ENCODE results near the gene NTN4.

The NTN4 gene

DNA sequence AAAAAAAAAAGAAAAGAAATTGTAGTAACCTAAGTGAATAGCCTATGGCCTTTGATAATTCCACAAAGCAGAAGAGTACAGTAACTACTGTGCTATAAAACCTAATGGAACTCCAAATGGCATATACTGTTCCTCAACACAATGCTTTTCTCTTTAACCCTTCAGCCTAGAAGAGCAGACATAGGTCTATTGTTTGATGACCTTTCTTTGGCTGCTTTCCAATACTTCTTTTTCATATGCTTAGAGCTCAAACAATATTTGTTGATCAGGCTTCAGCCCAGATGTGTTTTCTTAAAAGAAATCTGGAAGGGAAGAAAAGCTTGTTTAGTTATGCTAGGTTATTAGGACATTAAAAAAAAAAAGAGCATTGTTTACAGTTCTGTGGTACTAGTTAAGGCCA is 116.4 kb downstream of the NTN4 start:
- Histone ChIP-seq H3K4me3 (ENCODE audit: severe bottlenecking) (no peak overlapping the region), H3K4me1 (ENCODE audit: insufficient read depth, poor library complexity, severe bottlenecking) (no peaks in the 10 kb centered on the region), H3K36me3 (ENCODE audit: low read depth) (peaks cover 5% of the 10 kb centered on the region; the same call in 1 of the 2 replicates), H3K9me3 (ENCODE audit: severe bottlenecking) (no peaks in the 10 kb centered on the region), H3K27ac (ENCODE audit: poor library complexity, severe bottlenecking) (no peak overlapping the region), H3K27me3 (ENCODE audit: insufficient read depth, poor library complexity, severe bottlenecking) (no peaks in the 10 kb centered on the region)
- TF ChIP-seq, protein P1, sequence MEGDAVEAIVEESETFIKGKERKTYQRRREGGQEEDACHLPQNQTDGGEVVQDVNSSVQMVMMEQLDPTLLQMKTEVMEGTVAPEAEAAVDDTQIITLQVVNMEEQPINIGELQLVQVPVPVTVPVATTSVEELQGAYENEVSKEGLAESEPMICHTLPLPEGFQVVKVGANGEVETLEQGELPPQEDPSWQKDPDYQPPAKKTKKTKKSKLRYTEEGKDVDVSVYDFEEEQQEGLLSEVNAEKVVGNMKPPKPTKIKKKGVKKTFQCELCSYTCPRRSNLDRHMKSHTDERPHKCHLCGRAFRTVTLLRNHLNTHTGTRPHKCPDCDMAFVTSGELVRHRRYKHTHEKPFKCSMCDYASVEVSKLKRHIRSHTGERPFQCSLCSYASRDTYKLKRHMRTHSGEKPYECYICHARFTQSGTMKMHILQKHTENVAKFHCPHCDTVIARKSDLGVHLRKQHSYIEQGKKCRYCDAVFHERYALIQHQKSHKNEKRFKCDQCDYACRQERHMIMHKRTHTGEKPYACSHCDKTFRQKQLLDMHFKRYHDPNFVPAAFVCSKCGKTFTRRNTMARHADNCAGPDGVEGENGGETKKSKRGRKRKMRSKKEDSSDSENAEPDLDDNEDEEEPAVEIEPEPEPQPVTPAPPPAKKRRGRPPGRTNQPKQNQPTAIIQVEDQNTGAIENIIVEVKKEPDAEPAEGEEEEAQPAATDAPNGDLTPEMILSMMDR (IDR thresholded peaks at IDR 0.05; ENCODE audit: poor library complexity, severe bottlenecking): no peak
- DNase-seq (ENCODE audit: low spot score) (no peak), ATAC-seq (ENCODE audit: low read depth) (no peak)

DNA sequence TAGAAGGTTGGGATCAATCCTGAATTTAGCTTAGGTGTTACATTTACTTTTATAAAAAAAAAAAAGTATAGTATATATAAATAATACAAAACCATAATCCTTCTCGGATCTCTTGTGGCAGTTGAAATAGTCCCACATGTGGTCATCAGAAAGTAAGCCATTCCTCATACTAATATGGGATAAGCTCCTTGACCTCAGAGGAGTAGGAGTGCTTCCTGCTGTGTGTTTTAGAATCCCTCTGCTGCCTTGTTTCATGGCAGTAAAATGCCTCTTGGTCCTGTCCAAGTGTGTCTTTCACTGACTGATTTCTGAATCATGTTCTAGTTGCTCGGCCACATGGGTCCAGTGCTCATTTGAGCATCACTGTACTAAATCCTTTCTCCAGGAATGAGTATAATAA is 117.0 kb downstream of the NTN4 start:
- Histone ChIP-seq H3K27ac (ENCODE audit: poor library complexity, severe bottlenecking) (no peak overlapping the region), H3K4me3 (ENCODE audit: severe bottlenecking) (no peak overlapping the region), H3K27me3 (ENCODE audit: insufficient read depth, poor library complexity, severe bottlenecking) (no peaks in the 10 kb centered on the region), H3K4me1 (ENCODE audit: insufficient read depth, poor library complexity, severe bottlenecking) (no peaks in the 10 kb centered on the region), H3K36me3 (ENCODE audit: low read depth) (no peaks in the 10 kb centered on the region; the same call in 1 of the 2 replicates), H3K9me3 (ENCODE audit: severe bottlenecking) (no peaks in the 10 kb centered on the region)
- ATAC-seq (ENCODE audit: low read depth) (no peak), DNase-seq (ENCODE audit: low spot score) (no peak)
- TF ChIP-seq, protein P1 (IDR thresholded peaks at IDR 0.05; ENCODE audit: poor library complexity, severe bottlenecking): no peak

DNA sequence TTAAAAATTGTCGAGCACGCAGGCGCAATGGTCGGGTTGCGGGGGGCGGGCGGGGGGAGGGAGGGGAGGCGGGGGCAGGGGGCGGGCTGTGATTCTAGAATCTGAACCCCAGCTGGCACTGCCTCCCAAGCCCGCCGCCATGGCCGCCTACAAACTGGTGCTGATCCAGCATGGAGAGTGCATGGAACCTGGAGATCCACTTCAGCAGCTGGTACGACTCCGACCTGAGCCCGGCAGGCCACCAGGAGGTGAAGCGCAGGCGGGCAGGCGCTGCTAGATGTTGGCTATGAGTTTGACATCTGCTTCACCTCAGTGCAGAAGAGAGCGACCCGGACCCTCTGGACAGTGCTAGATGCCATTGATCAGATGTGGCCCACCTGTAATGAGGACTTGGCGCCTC is 118.4 kb downstream of the NTN4 start:
- Histone ChIP-seq H3K9me3 (ENCODE audit: severe bottlenecking) (no peaks in the 10 kb centered on the region), H3K27me3 (ENCODE audit: insufficient read depth, poor library complexity, severe bottlenecking) (no peaks in the 10 kb centered on the region), H3K4me1 (ENCODE audit: insufficient read depth, poor library complexity, severe bottlenecking) (no peaks in the 10 kb centered on the region), H3K36me3 (ENCODE audit: low read depth) (no peaks in the 10 kb centered on the region), H3K27ac (ENCODE audit: poor library complexity, severe bottlenecking) (no peak overlapping the region), H3K4me3 (ENCODE audit: severe bottlenecking) (no peak overlapping the region)
- DNase-seq (ENCODE audit: low spot score) (peak; percentile 54), ATAC-seq (ENCODE audit: low read depth) (no peak)
- TF ChIP-seq, protein P1 (IDR thresholded peaks at IDR 0.05; ENCODE audit: poor library complexity, severe bottlenecking): no peak

DNA sequence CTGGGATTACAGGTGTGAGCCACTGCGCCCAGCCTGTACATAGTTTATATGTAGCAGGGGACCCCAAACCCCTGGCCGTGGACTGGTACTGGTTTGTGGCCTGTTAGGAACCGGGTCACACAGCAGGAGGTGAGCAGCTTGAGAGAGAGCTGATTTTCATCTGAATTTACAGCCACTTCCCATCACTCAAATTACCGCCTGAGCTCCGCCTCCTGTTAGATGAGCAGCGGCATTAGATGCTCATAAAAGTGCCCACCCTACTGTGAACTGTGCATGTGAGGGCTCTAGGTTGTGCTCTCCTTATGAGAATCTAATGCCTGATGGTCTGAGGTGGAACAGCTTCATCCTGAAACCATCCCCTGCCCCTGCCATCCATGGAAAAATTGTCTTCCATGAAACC is 119.3 kb downstream of the NTN4 start:
- TF ChIP-seq, protein P1 (IDR thresholded peaks at IDR 0.05; ENCODE audit: poor library complexity, severe bottlenecking): no peak
- Histone ChIP-seq H3K4me1 (ENCODE audit: insufficient read depth, poor library complexity, severe bottlenecking) (no peaks in the 10 kb centered on the region), H3K9me3 (ENCODE audit: severe bottlenecking) (no peaks in the 10 kb centered on the region), H3K36me3 (ENCODE audit: low read depth) (no peaks in the 10 kb centered on the region), H3K27me3 (ENCODE audit: insufficient read depth, poor library complexity, severe bottlenecking) (no peaks in the 10 kb centered on the region), H3K27ac (ENCODE audit: poor library complexity, severe bottlenecking) (no peak overlapping the region), H3K4me3 (ENCODE audit: severe bottlenecking) (no peak overlapping the region)
- no peak for ATAC-seq (ENCODE audit: low read depth)
- no peak for DNase-seq (ENCODE audit: low spot score)

DNA sequence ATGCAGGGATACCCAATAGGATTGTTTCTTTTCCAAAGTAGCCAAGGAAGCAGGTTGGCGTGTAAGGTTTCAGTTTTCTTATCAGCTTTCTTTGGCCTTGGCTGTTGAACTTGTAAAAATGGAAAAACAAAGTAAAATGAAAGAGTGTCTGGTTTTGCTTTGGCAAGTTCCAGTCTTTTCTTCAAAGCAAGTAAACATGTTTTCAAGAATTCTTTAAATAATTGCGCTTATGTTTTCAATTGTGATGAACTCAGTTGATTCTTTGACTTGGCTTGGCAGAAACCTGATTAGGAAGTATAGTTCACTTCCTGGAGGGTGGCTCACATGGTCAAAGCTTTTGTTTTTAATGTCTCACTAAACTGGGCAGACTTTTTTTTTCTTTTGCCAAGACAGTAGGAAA is 127.0 kb downstream of the NTN4 start:
- Histone ChIP-seq H3K9me3 (ENCODE audit: severe bottlenecking) (no peaks in the 10 kb centered on the region), H3K4me3 (ENCODE audit: severe bottlenecking) (no peak overlapping the region), H3K27me3 (ENCODE audit: insufficient read depth, poor library complexity, severe bottlenecking) (no peaks in the 10 kb centered on the region), H3K4me1 (ENCODE audit: insufficient read depth, poor library complexity, severe bottlenecking) (peaks cover 3% of the 10 kb centered on the region), H3K36me3 (ENCODE audit: low read depth) (peaks cover 24% of the 10 kb centered on the region), H3K27ac (ENCODE audit: poor library complexity, severe bottlenecking) (no peak overlapping the region)
- ATAC-seq (ENCODE audit: low read depth) (no peak), DNase-seq (ENCODE audit: low spot score) (no peak)
- TF ChIP-seq, protein P1 (IDR thresholded peaks at IDR 0.05; ENCODE audit: poor library complexity, severe bottlenecking): no peak

All from RWPE2 (cell line).